GM21528 (cell line): ENCODE results near the gene MAP1S.

ENCODE experiments used
- ATAC-seq: cut with Tn5 transposase; IDR thresholded peaks from one replicate; pipeline ENCODE4 v1.9.1; 2021; ENCODE audit warnings: mild to moderate bottlenecking, moderate library complexity; ENCODE audit not compliant: unreplicated experiment, low FRiP score

The MAP1S gene

GRCh38 chr19:17734146-17734545 lies 14.9 kb downstream of the MAP1S start:
- ATAC-seq, result no peak

- no peak for ATAC-seq
Observed at GRCh38 chr19:17735410-17735809, 16.1 kb downstream of the MAP1S start.

GRCh38 chr19:17737690-17738153 lies 18.4 kb downstream of the MAP1S start:
- no peak for ATAC-seq

GRCh38 chr19:17739121-17739875 lies 20.0 kb downstream of the MAP1S start:
- no peak for ATAC-seq

- ATAC-seq, result no peak
Observed at GRCh38 chr19:17741456-17741855, 22.2 kb downstream of the MAP1S start.

- no peak for ATAC-seq
Observed at GRCh38 chr19:17743874-17744580, 24.7 kb downstream of the MAP1S start.

GRCh38 chr19:17747205-17748098 lies 28.2 kb downstream of the MAP1S start:
- peak; percentile 60 for ATAC-seq

GRCh38 chr19:17748884-17749638 lies 29.8 kb downstream of the MAP1S start:
- ATAC-seq, result no peak

GRCh38 chr19:17749912-17750317 lies 30.6 kb downstream of the MAP1S start:
- ATAC-seq, result no peak

GRCh38 chr19:17751103-17751911 lies 32.0 kb downstream of the MAP1S start, which contains the start of gene FCHO1:
Gene FCHO1 (plus strand): TSS chr19:17751477. CDS start chr19:17755165, 3,688 bp downstream.
- peak; percentile 27 for ATAC-seq

GRCh38 chr19:17751912-17752273 lies 32.6 kb downstream of the MAP1S start:
- ATAC-seq, result no peak

GRCh38 chr19:17752865-17753639 lies 33.8 kb downstream of the MAP1S start:
- ATAC-seq, result no peak

- ATAC-seq, result no peak
Observed at GRCh38 chr19:17753976-17754375, 34.7 kb downstream of the MAP1S start.

- peak; percentile 39 for ATAC-seq
Observed at GRCh38 chr19:17754634-17755442, 35.6 kb downstream of the MAP1S start.

- ATAC-seq, result no peak
Observed at GRCh38 chr19:17755443-17755890, 36.2 kb downstream of the MAP1S start.

GRCh38 chr19:17755977-17756670 lies 36.8 kb downstream of the MAP1S start:
- no peak for ATAC-seq

- no peak for ATAC-seq
Observed at GRCh38 chr19:17757125-17757524, 37.8 kb downstream of the MAP1S start.
